ENCODE results near the gene SKIDA1. TPM values are rescaled to one million over a fixed set of nuclear protein-coding genes. Genes with fewer than 3 reads are reported as not detected.

The SKIDA1 gene
- total RNA-seq, 2 donors from 2014 or later: 0.78 to 1.3 TPM

DNA sequence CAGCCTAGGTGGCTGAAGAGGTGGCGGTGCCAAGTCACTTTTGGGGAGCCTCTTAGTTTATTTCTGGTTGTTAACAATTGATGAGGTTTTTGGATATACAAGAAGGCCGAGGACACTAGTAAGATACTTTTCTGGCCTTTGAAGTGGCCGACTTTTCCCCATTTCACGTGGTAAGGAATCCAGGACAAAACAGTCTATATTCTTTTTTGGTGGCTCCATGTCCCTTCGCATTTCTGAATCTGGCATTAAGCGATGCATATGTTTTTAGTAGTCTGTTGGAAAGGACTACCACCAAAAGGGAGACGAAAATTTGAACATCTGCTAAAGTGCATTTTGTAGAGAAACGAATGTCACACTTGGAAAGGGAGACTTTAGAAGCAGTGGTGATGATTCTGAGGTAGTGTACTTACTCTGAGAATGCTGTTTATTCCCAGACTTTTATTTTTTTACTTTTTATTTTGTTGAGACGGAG is 10.0 kb upstream of the SKIDA1 start:
- DNase-seq (no peak), ATAC-seq (no peak)
- Histone ChIP-seq H3K36me3 (replicated peaks in 1 of 2; ENCODE audit: insufficient read depth in 1 of 2, low read depth in 2 of 2) (peaks cover 0 to 9% of the 10 kb centered on the region in 2 donors), H3K27ac (peak overlapping the region in 3 of 4 donors; percentile 98 to 99 (median 99)), H3K4me3 (no peak overlapping the region), H3K9me3 (no peaks in the 10 kb centered on the region), H3K4me1 (peaks cover 25% of the 10 kb centered on the region), H3K27me3 (no peaks in the 10 kb centered on the region)
- TF ChIP-seq, protein P1, sequence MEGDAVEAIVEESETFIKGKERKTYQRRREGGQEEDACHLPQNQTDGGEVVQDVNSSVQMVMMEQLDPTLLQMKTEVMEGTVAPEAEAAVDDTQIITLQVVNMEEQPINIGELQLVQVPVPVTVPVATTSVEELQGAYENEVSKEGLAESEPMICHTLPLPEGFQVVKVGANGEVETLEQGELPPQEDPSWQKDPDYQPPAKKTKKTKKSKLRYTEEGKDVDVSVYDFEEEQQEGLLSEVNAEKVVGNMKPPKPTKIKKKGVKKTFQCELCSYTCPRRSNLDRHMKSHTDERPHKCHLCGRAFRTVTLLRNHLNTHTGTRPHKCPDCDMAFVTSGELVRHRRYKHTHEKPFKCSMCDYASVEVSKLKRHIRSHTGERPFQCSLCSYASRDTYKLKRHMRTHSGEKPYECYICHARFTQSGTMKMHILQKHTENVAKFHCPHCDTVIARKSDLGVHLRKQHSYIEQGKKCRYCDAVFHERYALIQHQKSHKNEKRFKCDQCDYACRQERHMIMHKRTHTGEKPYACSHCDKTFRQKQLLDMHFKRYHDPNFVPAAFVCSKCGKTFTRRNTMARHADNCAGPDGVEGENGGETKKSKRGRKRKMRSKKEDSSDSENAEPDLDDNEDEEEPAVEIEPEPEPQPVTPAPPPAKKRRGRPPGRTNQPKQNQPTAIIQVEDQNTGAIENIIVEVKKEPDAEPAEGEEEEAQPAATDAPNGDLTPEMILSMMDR (IDR thresholded peaks at IDR 0.05): no peak
- no peak for TF ChIP-seq POLR2A (IDR thresholded peaks at IDR 0.05)
- 37 to 41% methylated on average over 8 to 9 of the region's 9 CpGs for WGBS, 2 donors
- intact Hi-C loops (cut with DNase I): no loop called here

DNA sequence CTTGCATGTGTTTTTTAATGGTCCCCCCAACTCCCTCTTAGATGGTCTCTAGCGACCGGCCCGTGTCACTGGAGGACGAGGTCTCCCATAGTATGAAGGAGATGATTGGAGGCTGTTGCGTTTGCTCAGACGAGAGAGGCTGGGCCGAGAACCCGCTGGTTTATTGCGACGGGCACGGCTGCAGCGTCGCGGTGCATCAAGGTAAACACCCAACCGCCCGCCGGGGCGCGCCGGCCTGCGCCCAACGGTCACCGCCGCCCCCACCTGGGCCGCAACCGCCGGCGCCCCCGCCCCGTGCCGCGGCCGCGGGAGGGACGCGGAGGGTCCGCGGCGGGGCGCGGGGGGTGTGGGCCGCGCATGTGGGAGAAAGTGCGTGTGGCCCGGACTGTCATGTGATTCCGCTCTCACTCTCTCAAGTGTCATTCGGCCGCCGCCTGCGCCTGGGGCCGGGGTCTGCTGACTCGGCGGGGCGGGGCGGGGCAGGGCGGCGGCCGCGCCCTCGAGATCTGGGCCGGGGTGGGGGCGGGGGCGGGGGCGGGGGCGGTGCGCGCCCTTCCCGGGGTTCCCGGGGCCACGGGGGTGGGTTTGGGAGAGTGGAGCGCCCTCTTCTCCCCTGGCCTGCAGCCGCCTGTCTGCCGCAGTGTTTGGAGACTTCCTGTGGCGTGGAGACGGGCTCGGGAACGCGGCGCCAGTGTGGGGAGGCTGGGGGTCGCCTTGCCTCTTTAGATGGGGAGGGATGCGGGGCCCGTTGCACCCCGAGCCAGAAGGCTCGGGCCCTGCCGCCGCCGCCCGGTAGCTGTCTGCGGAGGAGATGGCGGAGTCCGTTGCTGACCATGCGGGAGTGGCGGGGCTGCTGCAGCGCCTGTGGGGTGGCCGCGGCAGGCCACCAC is 9.4 kb upstream of the SKIDA1 start:
- Histone ChIP-seq H3K27me3 (no peaks in the 10 kb centered on the region), H3K27ac (peak overlapping the region; percentile 98 to 99 (median 99)), H3K4me1 (peaks cover 25% of the 10 kb centered on the region), H3K36me3 (replicated peaks in 1 of 2; ENCODE audit: insufficient read depth in 1 of 2, low read depth in 2 of 2) (peaks cover 0 to 4% of the 10 kb centered on the region in 2 donors), H3K4me3 (peak overlapping the region; percentile 65 to 81), H3K9me3 (no peaks in the 10 kb centered on the region)
- no peak for TF ChIP-seq POLR2A (IDR thresholded peaks at IDR 0.05)
- TF ChIP-seq, protein P1 (IDR thresholded peaks at IDR 0.05): peak in 1 of 7 experiments; percentile 6
- ATAC-seq (no peak), DNase-seq (peak; percentile 46 to 69 (median 56))
- intact Hi-C loops (cut with DNase I): no loop called here
- 0 to 1% methylated on average over 1 to 41 of the region's 96 CpGs for WGBS, 2 donors

DNA sequence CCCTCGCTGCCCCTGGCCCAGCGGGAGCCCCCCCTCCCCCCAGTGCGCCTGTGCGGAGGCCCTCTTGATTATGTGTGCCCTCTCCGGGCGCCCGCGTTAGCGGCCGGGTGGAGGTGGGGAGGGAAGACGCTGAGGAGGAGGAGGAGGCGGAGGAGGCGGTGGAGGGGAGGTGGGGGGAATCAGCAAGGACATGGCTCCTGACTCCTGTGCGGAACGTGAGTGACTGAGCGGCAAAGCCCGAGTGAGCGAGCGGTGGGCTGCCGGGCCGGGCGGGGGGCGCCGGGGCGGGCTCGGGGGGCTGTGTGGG is 8.8 kb upstream of the SKIDA1 start:
- no peaks in the 10 kb centered on the region for H3K9me3 ChIP-seq
- 0% methylated on average over 15 of the region's 26 CpGs; no CpG with 5 or more reads in 1 of the 2 donors for WGBS, 2 donors
- TF ChIP-seq, protein P1 (IDR thresholded peaks at IDR 0.05): no peak
- TF ChIP-seq POLR2A (IDR thresholded peaks at IDR 0.05): no peak
- intact Hi-C loops (cut with DNase I): no loop called here
- peaks cover 25% of the 10 kb centered on the region for H3K4me1 ChIP-seq
- peak overlapping the region; percentile 65 to 81 for H3K4me3 ChIP-seq
- H3K36me3 ChIP-seq (replicated peaks in 1 of 2; ENCODE audit: insufficient read depth in 1 of 2, low read depth in 2 of 2): peaks cover 0 to 2% of the 10 kb centered on the region in 2 donors
- no peak for DNase-seq
- ATAC-seq: no peak
- H3K27ac ChIP-seq: peak overlapping the region; percentile 98 to 99 (median 99)
- no peaks in the 10 kb centered on the region for H3K27me3 ChIP-seq

DNA sequence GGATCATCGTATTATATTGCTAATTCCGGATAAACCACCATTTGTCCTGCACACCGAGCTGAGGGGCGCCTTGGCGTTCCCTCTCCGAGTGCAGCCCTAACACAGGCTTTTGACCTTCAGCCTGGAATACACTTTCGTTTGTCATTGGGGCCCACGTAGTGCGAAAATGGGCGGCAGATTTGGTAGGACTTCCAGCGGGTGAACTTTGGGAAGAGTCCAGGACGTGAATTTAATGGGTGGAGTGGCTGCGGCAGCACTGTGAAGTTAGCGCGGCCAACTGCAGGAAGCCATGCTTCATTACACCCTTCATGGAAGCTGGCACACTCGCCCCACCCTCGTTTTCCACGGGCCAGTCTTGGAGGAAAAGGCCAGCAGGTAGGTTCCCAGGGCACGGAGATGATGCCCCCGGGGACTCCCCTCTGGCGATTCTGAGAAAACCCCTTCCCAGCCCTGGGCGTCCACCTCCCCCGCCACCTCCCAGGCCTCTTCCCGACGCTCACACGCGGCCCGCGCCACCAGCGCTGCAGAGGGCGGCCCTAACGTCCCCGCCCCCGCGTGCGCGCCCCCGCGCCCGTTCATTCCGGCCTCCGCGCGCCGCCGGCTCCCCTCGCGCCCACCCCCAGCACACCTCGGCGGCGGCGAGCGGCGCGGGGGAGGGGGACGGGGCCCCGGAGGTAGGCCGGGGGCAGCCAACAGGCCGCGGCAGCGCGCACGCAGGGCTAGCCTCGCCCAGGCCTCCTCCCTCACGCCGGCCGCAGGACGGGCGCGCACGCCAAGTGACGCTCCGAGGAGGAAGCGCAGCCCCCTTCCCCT is 8.2 kb upstream of the SKIDA1 start, which contains the start of gene MLLT10:
Gene MLLT10, plus strand, starts transcription at position 766 of the 813 bp plus-strand sequence. CDS start 413 bp downstream, outside the sequence.
- Histone ChIP-seq H3K27me3 (no peaks in the 10 kb centered on the region), H3K9me3 (no peaks in the 10 kb centered on the region), H3K4me3 (peak within 1 kb of the TSS; percentile 65 to 81), H3K4me1 (peaks cover 25% of the 10 kb centered on the region), H3K27ac (peak within 1 kb of the TSS; percentile 98 to 99 (median 99)), H3K36me3 (replicated peaks in 1 of 2; ENCODE audit: insufficient read depth in 1 of 2, low read depth in 2 of 2) (no peaks in the 10 kb centered on the region)
- WGBS, 2 donors: 0 to 1% methylated on average over 21 to 46 of the region's 74 CpGs
- DNase-seq: peak; percentile 93 to 96 (median 95)
- ATAC-seq: peak; percentile 94
- TF ChIP-seq, protein P1 (IDR thresholded peaks at IDR 0.05): peak in 4 of 7 experiments; percentile 28 to 66 (median 50)
- TF ChIP-seq POLR2A (IDR thresholded peaks at IDR 0.05): peak; percentile 75 to 93 (median 93)
- intact Hi-C loops (cut with DNase I): no loop called here

Data from body of pancreas (tissue), 4 donors.